ENCODE measurements around the gene MREG.

GRCh38 chr2:216039918-216040317 lies 26.6 kb upstream of the MREG start:
- TF ChIP-seq CTCF (IDR thresholded peaks at IDR 0.05; ENCODE audit: low read depth, low read length, missing input control) (no peak), JUND (IDR thresholded peaks at IDR 0.05) (no peak)

Measured in liver (tissue), 3 donors.